Progenitor cell of endocrine pancreas (in vitro differentiated cells): Measurements from ENCODE around the gene RPL34. TPM values are rescaled to one million over a fixed set of nuclear protein-coding genes. Genes with fewer than 3 reads are reported as not detected.

Experiments used
- DNase-seq: peaks from one replicate; pipeline ENCODE4 v3.0.0; 2021; ENCODE audit warnings: low spot score; ENCODE audit not compliant: unreplicated experiment
- H3K27ac Mint-ChIP-seq: 2 replicates; pipeline ENCODE4 v1.8.0; 2021; ENCODE audit warnings: mild to moderate bottlenecking, moderate library complexity, mixed read lengths
- H3K27me3 Mint-ChIP-seq: 2 replicates; pipeline ENCODE4 v1.8.0; 2021; ENCODE audit warnings: mixed read lengths
- H3K36me3 Mint-ChIP-seq: 2 replicates; pipeline ENCODE4 v1.8.0; 2022; ENCODE audit warnings: mixed read lengths; ENCODE audit not compliant: insufficient read depth
- H3K4me1 Mint-ChIP-seq: 2 replicates; pipeline ENCODE4 v1.8.0; 2021; ENCODE audit warnings: low read depth, mixed read lengths
- H3K4me3 Mint-ChIP-seq: 2 replicates; pipeline ENCODE4 v1.8.0; 2021; ENCODE audit warnings: low read depth, mild to moderate bottlenecking, moderate library complexity, mixed read lengths
- H3K9me3 Mint-ChIP-seq: 2 replicates; pipeline ENCODE4 v1.8.0; 2021; ENCODE audit warnings: low read depth, mixed read lengths
- long read RNA-seq: library from polyadenylated mRNA; unstranded; transcript quantifications from one replicate; pipeline ENCODE4 v2.0.0, GENCODE V29; 2020
- total RNA-seq: library from RNA; stranded (reverse); gene quantifications from 2 replicates; pipeline ENCODE4 v1.2.1, GENCODE V29; 2021
- TF ChIP-seq, protein P1 (sequence below): fragments of 200-600 bp; sonication (generic); IDR thresholded peaks from one replicate; pipeline ENCODE4 v1.5.0; 2021; ENCODE audit warnings: antibody characterized with exemption, mild to moderate bottlenecking; ENCODE audit not compliant: unreplicated experiment

RPL34 gene
- 1,226 and 1,302 TPM in 2 replicates for total RNA-seq
- long read RNA-seq, transcript RPL34-202 (5 exons, 441 nt): major isoform, 218 of 275 reads
- long read RNA-seq, partial matches to known transcripts: 42 of 275 reads
- long read RNA-seq, other reads (novel, unspliced or antisense): 7 of 275 reads

DNA sequence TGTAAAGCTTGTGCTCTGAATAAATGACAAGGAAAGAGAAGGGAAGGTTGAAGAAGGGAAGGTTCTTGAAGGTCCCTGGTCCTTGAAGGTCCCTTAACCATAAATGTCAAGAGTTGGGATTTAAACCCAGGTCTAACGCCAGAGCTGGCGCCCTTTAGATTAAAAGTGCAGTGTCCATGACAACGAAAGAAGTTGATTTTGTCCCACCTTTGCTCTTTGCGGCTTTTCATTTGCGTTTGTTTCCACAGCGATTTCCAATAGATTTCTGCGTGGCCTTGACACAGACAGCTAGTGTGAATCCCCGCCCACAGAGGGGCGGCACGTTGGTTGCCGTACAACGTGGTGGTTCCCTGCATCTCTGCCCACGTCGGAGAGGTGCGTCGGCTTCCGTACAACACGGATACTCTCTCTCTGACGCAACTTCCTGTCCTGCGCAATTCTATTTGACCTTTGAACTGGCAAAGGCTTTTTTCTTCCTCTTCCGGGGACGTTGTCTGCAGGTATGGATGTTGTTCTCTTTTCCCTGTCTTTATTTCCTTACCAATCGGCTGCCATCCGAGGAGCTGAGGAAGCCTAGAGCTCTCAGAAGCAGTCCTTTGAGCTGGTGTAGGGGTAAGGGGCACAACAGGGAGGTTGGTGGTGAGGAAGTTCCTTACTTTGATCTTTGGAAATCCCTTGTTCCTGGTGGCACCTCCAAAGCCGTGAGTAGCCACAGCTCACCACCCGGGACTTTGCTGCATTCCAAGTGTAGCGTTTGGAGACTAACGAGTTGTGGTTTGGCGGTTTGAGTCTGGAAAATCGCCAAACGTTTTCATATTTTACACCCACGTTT lies at the start of gene RPL34:
Gene RPL34 (plus strand): TSS at position 476 of the 832 bp plus-strand sequence. CDS start 1,384 bp downstream, outside the sequence.
- H3K27me3 Mint-ChIP-seq: no peaks in the 10 kb centered on the region
- TF ChIP-seq, protein P1, sequence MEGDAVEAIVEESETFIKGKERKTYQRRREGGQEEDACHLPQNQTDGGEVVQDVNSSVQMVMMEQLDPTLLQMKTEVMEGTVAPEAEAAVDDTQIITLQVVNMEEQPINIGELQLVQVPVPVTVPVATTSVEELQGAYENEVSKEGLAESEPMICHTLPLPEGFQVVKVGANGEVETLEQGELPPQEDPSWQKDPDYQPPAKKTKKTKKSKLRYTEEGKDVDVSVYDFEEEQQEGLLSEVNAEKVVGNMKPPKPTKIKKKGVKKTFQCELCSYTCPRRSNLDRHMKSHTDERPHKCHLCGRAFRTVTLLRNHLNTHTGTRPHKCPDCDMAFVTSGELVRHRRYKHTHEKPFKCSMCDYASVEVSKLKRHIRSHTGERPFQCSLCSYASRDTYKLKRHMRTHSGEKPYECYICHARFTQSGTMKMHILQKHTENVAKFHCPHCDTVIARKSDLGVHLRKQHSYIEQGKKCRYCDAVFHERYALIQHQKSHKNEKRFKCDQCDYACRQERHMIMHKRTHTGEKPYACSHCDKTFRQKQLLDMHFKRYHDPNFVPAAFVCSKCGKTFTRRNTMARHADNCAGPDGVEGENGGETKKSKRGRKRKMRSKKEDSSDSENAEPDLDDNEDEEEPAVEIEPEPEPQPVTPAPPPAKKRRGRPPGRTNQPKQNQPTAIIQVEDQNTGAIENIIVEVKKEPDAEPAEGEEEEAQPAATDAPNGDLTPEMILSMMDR: no peak
- peaks cover 22% of the 10 kb centered on the region for H3K4me1 Mint-ChIP-seq
- peaks cover 3% of the 10 kb centered on the region for H3K9me3 Mint-ChIP-seq
- peak within 1 kb of the TSS; percentile 98 for H3K27ac Mint-ChIP-seq
- peaks cover 28% of the 10 kb centered on the region for H3K36me3 Mint-ChIP-seq
- DNase-seq: peak; percentile 78
- peak within 1 kb of the TSS; percentile 96 for H3K4me3 Mint-ChIP-seq

DNA sequence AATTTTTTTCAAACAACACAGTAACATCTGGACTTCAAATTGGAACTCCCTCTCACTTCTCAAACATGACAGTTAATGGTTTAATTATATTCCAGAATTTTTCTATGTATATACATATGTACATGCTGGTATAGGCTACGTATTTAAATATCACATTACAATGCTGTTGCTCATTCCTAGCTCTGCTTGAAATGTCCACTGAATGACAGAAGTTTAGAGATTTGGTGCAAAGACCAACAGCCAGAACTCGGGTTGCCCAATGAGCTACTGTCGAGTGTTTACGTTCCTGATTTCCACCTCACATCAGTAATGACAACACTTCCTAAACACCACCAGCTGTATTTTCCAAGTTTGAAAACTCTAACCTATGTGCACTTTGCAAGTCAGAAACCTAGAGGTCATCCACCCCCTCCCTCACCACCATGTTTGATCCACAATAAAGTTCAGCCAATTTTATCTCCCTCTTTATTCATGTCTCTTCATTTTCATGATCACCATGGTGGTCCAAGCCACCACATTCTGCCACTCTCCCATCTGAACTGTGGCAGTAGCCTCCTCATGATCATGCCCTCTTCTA lies 49.3 kb upstream of the RPL34 start:
- TF ChIP-seq, protein P1: no peak
- Mint-ChIP-seq H3K27ac (no peak overlapping the region), H3K9me3 (no peaks in the 10 kb centered on the region), H3K4me3 (no peak overlapping the region), H3K36me3 (no peaks in the 10 kb centered on the region), H3K27me3 (peaks cover 3% of the 10 kb centered on the region), H3K4me1 (no peaks in the 10 kb centered on the region)
- no peak for DNase-seq

DNA sequence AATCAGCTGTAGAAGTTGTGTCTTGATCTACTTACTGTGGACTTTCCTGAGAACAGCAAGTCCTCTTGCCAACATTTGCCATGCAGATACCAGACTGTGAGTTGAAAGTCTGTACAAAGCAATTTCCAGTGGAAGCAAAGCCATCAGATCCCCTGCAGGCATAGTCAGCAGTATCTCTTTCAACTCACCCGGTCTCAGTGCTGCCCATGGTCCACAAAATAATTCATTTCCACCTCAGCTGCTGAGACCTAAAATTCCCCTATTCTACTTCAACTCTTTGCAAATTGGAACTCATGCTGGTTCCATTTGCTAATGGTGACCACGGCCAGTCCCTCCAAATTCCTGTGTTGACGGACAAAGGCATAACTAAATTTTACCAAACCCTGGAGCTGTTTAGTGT lies 46.0 kb upstream of the RPL34 start:
- no peaks in the 10 kb centered on the region for H3K9me3 Mint-ChIP-seq
- no peak overlapping the region for H3K27ac Mint-ChIP-seq
- no peaks in the 10 kb centered on the region for H3K36me3 Mint-ChIP-seq
- TF ChIP-seq, protein P1: no peak
- DNase-seq: no peak
- H3K27me3 Mint-ChIP-seq: peaks cover 3% of the 10 kb centered on the region
- no peak overlapping the region for H3K4me3 Mint-ChIP-seq
- no peaks in the 10 kb centered on the region for H3K4me1 Mint-ChIP-seq

DNA sequence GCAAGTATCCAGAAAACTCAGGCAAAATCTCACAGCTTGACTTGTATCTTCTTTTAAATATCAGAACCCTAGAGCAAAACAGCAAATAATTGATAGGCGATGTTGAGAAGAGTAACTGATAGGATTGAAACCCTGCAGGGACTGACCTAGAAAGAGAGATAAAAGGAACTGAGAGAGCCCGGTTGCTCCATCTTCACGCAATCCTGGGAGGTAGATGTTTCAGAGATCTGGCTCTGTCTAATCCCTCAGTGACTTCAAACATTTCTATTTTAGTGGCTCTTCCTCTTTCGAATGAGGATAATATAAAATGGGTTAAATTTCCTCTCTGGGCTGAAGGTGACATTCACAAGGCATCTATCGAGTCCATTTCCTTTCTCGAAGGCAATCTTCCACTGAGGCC lies 39.3 kb upstream of the RPL34 start:
- Mint-ChIP-seq H3K36me3 (no peaks in the 10 kb centered on the region), H3K27me3 (peaks cover 5% of the 10 kb centered on the region), H3K4me1 (no peaks in the 10 kb centered on the region), H3K9me3 (no peaks in the 10 kb centered on the region), H3K27ac (no peak overlapping the region), H3K4me3 (no peak overlapping the region)
- TF ChIP-seq, protein P1: no peak
- no peak for DNase-seq

DNA sequence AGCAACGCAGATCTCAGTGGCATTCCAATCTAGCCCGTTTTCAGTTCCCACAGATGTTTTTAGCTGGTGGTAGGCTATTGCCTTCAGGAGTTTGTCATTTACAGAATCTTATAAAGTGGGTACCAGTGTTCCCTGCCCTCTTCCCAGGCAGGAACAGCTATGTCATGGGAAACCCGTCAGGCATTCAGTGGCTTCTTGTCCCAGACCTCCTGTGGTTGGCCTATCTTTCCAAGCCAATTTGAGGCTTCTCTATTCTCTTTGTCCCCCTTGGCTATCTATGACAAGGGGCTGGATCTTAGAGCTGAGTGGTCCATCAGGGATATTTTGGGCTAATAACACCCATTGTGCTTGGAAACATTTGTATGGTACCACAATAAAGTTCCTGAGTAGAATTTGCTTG lies 33.6 kb upstream of the RPL34 start:
- Mint-ChIP-seq H3K9me3 (no peaks in the 10 kb centered on the region), H3K4me3 (no peak overlapping the region), H3K27me3 (no peaks in the 10 kb centered on the region), H3K36me3 (no peaks in the 10 kb centered on the region), H3K27ac (no peak overlapping the region), H3K4me1 (peaks cover 12% of the 10 kb centered on the region)
- DNase-seq: no peak
- TF ChIP-seq, protein P1: no peak
